HepG2 (cell line): Measurements from ENCODE around the gene TPPP2. TPM values are rescaled to one million over a fixed set of nuclear protein-coding genes. Genes with fewer than 3 reads are reported as not detected.

ENCODE experiments used
- AKAP8 ChIP-seq: sonication (generic); formaldehyde crosslinking; IDR thresholded peaks from 2 replicates; pipeline ENCODE4 v1.5.1; 2020; ENCODE audit warnings: mild to moderate bottlenecking, missing genetic modification reagents
- E2F5 ChIP-seq: sonication (generic); formaldehyde crosslinking; conservative IDR thresholded peaks from 2 replicates; pipeline ENCODE4 v1.4.0; 2020; ENCODE audit warnings: missing genetic modification reagents
- MED13 ChIP-seq: sonication (generic); formaldehyde crosslinking; IDR thresholded peaks from 2 replicates; pipeline ENCODE4 v1.5.0; 2020; ENCODE audit warnings: missing genetic modification reagents
- NFE2L2 ChIP-seq: fragments of 150-350 bp; IDR thresholded peaks from 2 replicates; pipeline ENCODE4 v1.6.1; 2014; ENCODE audit warnings: low read length
- PHF5A ChIP-seq: IDR thresholded peaks from one replicate; pipeline ENCODE4 v1.6.1; 2018; ENCODE audit warnings: low read depth, missing genetic modification reagents; ENCODE audit not compliant: unreplicated experiment
- SNAPC4 ChIP-seq: sonication (generic); formaldehyde crosslinking; IDR thresholded peaks from 2 replicates; pipeline ENCODE4 v1.4.0; 2020; ENCODE audit warnings: mild to moderate bottlenecking, missing genetic modification reagents
- SP5 ChIP-seq: IDR thresholded peaks from 2 replicates; pipeline ENCODE4 v1.6.1; 2016; ENCODE audit warnings: low read depth, borderline replicate concordance
- XBP1 ChIP-seq: sonication (generic); formaldehyde crosslinking; IDR thresholded peaks from 2 replicates; pipeline ENCODE4 v1.5.0; 2020; ENCODE audit warnings: missing genetic modification reagents
- ZBTB20 ChIP-seq: sonication (generic); formaldehyde crosslinking; IDR thresholded peaks from 2 replicates; pipeline ENCODE4 v1.8.1; 2023; ENCODE audit warnings: missing genetic modification reagents, low read depth, mild to moderate bottlenecking, borderline replicate concordance
- ZNF773 ChIP-seq: sonication (generic); formaldehyde crosslinking; IDR thresholded peaks from 2 replicates; pipeline ENCODE4 v1.4.0; 2020; ENCODE audit warnings: missing genetic modification reagents, borderline replicate concordance
- ZNF777 ChIP-seq: sonication (generic); formaldehyde crosslinking; IDR thresholded peaks from 2 replicates; pipeline ENCODE4 v1.4.0; 2020; ENCODE audit warnings: missing genetic modification reagents
- ZNF780A ChIP-seq: sonication (generic); formaldehyde crosslinking; IDR thresholded peaks from 2 replicates; pipeline ENCODE4 v1.8.0; 2022; ENCODE audit warnings: mild to moderate bottlenecking, missing genetic modification reagents, moderate library complexity
- ZZZ3 ChIP-seq: sonication (generic); formaldehyde crosslinking; IDR thresholded peaks from 2 replicates; pipeline ENCODE4 v1.4.0; 2020; ENCODE audit warnings: missing genetic modification reagents, mild to moderate bottlenecking, borderline replicate concordance
- polyA plus RNA-seq, 8 experiments: library from polyadenylated mRNA; depleted of rRNA in 3 of 8; stranded (reverse) in 7 of 8; unstranded in 1 of 8; fragments of >200 nt; fragmentation: Illumina TruSeq in 4 of 8; extraction: Trizol in 4 of 8; gene quantifications; 2 replicates each; pipeline versions ENCODE4 v1.2.1 to v1.2.3, GENCODE V29; 2011 to 2016; ENCODE audit warnings: low read depth in 4 of 8, missing spikeins in 1 of 8, mixed read lengths in 1 of 8; ENCODE audit not compliant: insufficient read depth in 1 of 8
- total RNA-seq, 5 experiments: library from RNA; depleted of rRNA; stranded (reverse); fragments of >200 nt; fragmentation: Illumina TruSeq; extraction: Trizol; gene quantifications; 2 replicates each; pipeline ENCODE4 v1.2.3, GENCODE V29; 2016; ENCODE audit warnings: low read depth in 1 of 5
- TF ChIP-seq, protein P1 (sequence below): sonication (generic); formaldehyde crosslinking; IDR thresholded peaks from 2 replicates; pipeline ENCODE4 v1.8.0; 2022; ENCODE audit warnings: mild to moderate bottlenecking, missing genetic modification reagents; ENCODE audit not compliant: insufficient replicate concordance
- TF ChIP-seq, protein P2 (sequence below): sonication (generic); formaldehyde crosslinking; IDR thresholded peaks from 2 replicates; pipeline ENCODE4 v1.4.0; 2020; ENCODE audit warnings: missing genetic modification reagents

Gene TPPP2
- total and polyA plus RNA-seq, 2 of the 13 experiments (the other 11 are each of a cell fraction or from before 2014, with no cell fraction given), result 0.58 to 4.2 TPM

- TF ChIP-seq, protein P1, sequence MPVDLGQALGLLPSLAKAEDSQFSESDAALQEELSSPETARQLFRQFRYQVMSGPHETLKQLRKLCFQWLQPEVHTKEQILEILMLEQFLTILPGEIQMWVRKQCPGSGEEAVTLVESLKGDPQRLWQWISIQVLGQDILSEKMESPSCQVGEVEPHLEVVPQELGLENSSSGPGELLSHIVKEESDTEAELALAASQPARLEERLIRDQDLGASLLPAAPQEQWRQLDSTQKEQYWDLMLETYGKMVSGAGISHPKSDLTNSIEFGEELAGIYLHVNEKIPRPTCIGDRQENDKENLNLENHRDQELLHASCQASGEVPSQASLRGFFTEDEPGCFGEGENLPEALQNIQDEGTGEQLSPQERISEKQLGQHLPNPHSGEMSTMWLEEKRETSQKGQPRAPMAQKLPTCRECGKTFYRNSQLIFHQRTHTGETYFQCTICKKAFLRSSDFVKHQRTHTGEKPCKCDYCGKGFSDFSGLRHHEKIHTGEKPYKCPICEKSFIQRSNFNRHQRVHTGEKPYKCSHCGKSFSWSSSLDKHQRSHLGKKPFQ (CRISPR knock-in tag), result no peak
- TF ChIP-seq, protein P2, sequence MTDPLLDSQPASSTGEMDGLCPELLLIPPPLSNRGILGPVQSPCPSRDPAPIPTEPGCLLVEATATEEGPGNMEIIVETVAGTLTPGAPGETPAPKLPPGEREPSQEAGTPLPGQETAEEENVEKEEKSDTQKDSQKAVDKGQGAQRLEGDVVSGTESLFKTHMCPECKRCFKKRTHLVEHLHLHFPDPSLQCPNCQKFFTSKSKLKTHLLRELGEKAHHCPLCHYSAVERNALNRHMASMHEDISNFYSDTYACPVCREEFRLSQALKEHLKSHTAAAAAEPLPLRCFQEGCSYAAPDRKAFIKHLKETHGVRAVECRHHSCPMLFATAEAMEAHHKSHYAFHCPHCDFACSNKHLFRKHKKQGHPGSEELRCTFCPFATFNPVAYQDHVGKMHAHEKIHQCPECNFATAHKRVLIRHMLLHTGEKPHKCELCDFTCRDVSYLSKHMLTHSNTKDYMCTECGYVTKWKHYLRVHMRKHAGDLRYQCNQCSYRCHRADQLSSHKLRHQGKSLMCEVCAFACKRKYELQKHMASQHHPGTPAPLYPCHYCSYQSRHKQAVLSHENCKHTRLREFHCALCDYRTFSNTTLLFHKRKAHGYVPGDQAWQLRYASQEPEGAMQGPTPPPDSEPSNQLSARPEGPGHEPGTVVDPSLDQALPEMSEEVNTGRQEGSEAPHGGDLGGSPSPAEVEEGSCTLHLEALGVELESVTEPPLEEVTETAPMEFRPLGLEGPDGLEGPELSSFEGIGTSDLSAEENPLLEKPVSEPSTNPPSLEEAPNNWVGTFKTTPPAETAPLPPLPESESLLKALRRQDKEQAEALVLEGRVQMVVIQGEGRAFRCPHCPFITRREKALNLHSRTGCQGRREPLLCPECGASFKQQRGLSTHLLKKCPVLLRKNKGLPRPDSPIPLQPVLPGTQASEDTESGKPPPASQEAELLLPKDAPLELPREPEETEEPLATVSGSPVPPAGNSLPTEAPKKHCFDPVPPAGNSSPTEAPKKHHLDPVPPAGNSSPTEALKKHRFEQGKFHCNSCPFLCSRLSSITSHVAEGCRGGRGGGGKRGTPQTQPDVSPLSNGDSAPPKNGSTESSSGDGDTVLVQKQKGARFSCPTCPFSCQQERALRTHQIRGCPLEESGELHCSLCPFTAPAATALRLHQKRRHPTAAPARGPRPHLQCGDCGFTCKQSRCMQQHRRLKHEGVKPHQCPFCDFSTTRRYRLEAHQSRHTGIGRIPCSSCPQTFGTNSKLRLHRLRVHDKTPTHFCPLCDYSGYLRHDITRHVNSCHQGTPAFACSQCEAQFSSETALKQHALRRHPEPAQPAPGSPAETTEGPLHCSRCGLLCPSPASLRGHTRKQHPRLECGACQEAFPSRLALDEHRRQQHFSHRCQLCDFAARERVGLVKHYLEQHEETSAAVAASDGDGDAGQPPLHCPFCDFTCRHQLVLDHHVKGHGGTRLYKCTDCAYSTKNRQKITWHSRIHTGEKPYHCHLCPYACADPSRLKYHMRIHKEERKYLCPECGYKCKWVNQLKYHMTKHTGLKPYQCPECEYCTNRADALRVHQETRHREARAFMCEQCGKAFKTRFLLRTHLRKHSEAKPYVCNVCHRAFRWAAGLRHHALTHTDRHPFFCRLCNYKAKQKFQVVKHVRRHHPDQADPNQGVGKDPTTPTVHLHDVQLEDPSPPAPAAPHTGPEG (CRISPR knock-in tag), result peak; percentile 94
- peak; percentile 64; the same call in 1 of the 2 replicates for TF ChIP-seq ZNF773
- no peak for TF ChIP-seq XBP1
- TF ChIP-seq ZNF777 (CRISPR knock-in tag), result peak; percentile 98
- TF ChIP-seq E2F5, result peak; percentile 79
- TF ChIP-seq MED13 (CRISPR knock-in tag), result peak; percentile 83
- TF ChIP-seq ZZZ3 (CRISPR knock-in tag), result no peak; the same call in 1 of the 2 replicates
- TF ChIP-seq SP5, result peak; percentile 96
- TF ChIP-seq PHF5A (CRISPR knock-in tag), result peak; percentile 74
- TF ChIP-seq NFE2L2, result no peak
- 0 out of 2 replicates have a peak, but pooled peaks have one; percentile 66 for TF ChIP-seq ZNF780A (CRISPR knock-in tag)
- TF ChIP-seq SNAPC4, result 0 out of 2 replicates have a peak, but pooled peaks have one; percentile 84
- TF ChIP-seq ZBTB20 (CRISPR knock-in tag), result 0 out of 2 replicates have a peak, but pooled peaks have one; percentile 24
- 0 out of 2 replicates have a peak, but pooled peaks have one; percentile 24 for TF ChIP-seq AKAP8 (CRISPR knock-in tag)
Measured at GRCh38 chr14:21024585-21025370, 5.2 kb upstream of the TPPP2 start, which contains the start of gene NDRG2 (continued).
